Lower lobe of right lung (tissue), 2 donors: Measurements from ENCODE around the gene CA9. TPM values are rescaled to one million over a fixed set of nuclear protein-coding genes. Genes with fewer than 3 reads are reported as not detected.

Source experiments
- ATAC-seq, 2 donors: fragments of 200-7000 bp; cut with Tn5 transposase; one replicate each; pipeline ENCODE4 v1.9.1; 2020 to 2022; ENCODE audit warnings: mild to moderate bottlenecking in 2 of 2, moderate library complexity in 2 of 2
- DNase-seq: peaks from one replicate; pipeline ENCODE4 v3.0.0-alpha.2; 2020
- H3K27ac ChIP-seq: fragments of 200-600 bp; one replicate; pipeline ENCODE4 v1.8.0; 2022
- H3K27me3 ChIP-seq: fragments of 200-600 bp; one replicate; pipeline ENCODE4 v1.8.0; 2022; ENCODE audit warnings: low read depth
- H3K36me3 ChIP-seq: fragments of 200-600 bp; one replicate; pipeline ENCODE4 v1.8.0; 2022; ENCODE audit warnings: mild to moderate bottlenecking
- H3K4me1 ChIP-seq: fragments of 200-600 bp; one replicate; pipeline ENCODE4 v1.8.0; 2022
- H3K4me3 ChIP-seq: fragments of 200-600 bp; one replicate; pipeline ENCODE4 v1.8.0; 2022; ENCODE audit warnings: mild to moderate bottlenecking
- H3K9me3 ChIP-seq: fragments of 200-600 bp; one replicate; pipeline ENCODE4 v1.8.0; 2022
- intact Hi-C: fragments of 100-400 bp; cut with DNase I; formaldehyde crosslinking; loops from one replicate; pipeline ENCODE4 v1.11.0; 2022
- total RNA-seq: library from RNA; stranded (reverse); fragmentation: NEBNext Ultra II Directional; extraction: Animal tissue kit (Norgen Biotek cat#: 25700); gene quantifications from one replicate; pipeline ENCODE4 v1.2.1, GENCODE V29; 2021
- TF ChIP-seq, protein P1 (sequence below): fragments of 200-600 bp; IDR thresholded peaks from one replicate; pipeline ENCODE4 v1.8.0; 2022; ENCODE audit warnings: antibody characterized with exemption, mild to moderate bottlenecking
- donor health status: DM: no; HTN: yes; CAD: no; lungs with severe emphysema.

The CA9 gene
- total RNA-seq, 1 donor from 2014 or later = not detected

DNA sequence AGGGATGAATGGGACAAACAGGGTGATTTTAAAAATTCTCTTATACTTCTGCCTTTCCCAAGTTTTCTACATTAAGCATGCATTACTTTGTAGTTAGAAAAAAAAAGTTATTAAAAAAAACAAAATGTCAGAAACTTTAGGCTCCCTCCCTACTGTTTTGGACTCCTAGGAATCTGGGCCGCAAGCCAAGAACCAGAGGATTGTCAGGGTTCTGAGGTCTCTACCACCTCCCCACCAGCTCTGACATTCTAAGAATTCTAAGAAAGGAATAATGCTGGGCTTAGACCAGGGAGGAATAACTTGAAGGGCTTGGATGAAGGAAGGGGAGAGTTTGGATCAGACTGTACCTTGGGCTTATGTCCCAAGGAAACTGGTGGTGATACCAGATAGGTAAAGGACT lies 7.7 kb upstream of the CA9 start:
- peaks cover 8% of the 10 kb centered on the region for H3K36me3 ChIP-seq
- H3K4me3 ChIP-seq = no peak overlapping the region
- TF ChIP-seq, protein P1, sequence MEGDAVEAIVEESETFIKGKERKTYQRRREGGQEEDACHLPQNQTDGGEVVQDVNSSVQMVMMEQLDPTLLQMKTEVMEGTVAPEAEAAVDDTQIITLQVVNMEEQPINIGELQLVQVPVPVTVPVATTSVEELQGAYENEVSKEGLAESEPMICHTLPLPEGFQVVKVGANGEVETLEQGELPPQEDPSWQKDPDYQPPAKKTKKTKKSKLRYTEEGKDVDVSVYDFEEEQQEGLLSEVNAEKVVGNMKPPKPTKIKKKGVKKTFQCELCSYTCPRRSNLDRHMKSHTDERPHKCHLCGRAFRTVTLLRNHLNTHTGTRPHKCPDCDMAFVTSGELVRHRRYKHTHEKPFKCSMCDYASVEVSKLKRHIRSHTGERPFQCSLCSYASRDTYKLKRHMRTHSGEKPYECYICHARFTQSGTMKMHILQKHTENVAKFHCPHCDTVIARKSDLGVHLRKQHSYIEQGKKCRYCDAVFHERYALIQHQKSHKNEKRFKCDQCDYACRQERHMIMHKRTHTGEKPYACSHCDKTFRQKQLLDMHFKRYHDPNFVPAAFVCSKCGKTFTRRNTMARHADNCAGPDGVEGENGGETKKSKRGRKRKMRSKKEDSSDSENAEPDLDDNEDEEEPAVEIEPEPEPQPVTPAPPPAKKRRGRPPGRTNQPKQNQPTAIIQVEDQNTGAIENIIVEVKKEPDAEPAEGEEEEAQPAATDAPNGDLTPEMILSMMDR = no peak
- no peaks in the 10 kb centered on the region for H3K9me3 ChIP-seq
- no peak overlapping the region for H3K27ac ChIP-seq
- no peaks in the 10 kb centered on the region for H3K27me3 ChIP-seq
- peaks cover 21% of the 10 kb centered on the region for H3K4me1 ChIP-seq
- DNase-seq = no peak
- ATAC-seq = no peak
- intact Hi-C loops = no loop called here

DNA sequence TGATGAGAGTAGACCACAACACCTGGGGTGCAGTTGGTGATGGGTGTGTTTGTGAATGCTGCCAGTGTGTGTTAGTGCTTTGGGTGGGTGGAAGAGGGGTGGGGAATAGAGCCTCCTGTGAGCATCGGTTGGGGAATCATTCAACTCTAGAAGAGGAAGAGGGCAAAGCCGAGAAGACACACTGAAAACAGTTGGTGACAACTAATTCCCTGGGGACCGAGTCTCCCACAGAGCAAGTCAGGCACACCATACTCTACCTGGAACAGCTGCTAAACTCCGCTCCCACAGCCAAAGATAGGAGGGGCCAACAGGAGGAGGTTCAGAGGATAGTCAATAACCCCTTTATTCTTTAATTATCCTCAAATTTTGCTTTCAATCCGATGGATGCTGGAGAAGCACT lies 7.2 kb upstream of the CA9 start:
- H3K27ac ChIP-seq = no peak overlapping the region
- no peaks in the 10 kb centered on the region for H3K27me3 ChIP-seq
- DNase-seq = no peak
- H3K9me3 ChIP-seq = no peaks in the 10 kb centered on the region
- intact Hi-C loops = no loop called here
- no peak overlapping the region for H3K4me3 ChIP-seq
- H3K4me1 ChIP-seq = peaks cover 16% of the 10 kb centered on the region
- no peak for ATAC-seq
- TF ChIP-seq, protein P1 = no peak
- peaks cover 3% of the 10 kb centered on the region for H3K36me3 ChIP-seq

DNA sequence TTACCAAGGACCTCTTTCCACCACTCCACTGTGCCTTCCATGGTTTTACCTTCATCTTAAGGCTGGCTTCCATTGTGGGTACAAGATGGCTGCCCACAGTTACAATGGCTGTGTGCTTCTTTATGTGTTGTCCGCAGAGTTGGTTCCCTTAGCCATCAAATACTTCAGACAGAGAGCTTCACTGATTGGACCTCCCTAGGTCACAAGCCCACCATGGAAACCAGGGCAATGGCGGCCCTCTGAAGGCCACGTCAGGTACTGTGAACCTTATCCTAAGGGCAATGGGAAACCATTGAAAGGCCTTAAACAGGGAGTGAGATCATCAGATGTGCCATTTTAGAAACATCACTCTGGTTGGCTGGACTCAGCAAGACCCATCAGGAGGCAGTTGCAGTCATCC lies 5.8 kb upstream of the CA9 start:
- H3K4me1 ChIP-seq = peaks cover 16% of the 10 kb centered on the region
- H3K9me3 ChIP-seq = no peaks in the 10 kb centered on the region
- intact Hi-C loops = no loop called here
- TF ChIP-seq, protein P1 = no peak
- H3K36me3 ChIP-seq = no peaks in the 10 kb centered on the region
- H3K27ac ChIP-seq = no peak overlapping the region
- no peak overlapping the region for H3K4me3 ChIP-seq
- no peak for DNase-seq
- no peaks in the 10 kb centered on the region for H3K27me3 ChIP-seq
- ATAC-seq = no peak

DNA sequence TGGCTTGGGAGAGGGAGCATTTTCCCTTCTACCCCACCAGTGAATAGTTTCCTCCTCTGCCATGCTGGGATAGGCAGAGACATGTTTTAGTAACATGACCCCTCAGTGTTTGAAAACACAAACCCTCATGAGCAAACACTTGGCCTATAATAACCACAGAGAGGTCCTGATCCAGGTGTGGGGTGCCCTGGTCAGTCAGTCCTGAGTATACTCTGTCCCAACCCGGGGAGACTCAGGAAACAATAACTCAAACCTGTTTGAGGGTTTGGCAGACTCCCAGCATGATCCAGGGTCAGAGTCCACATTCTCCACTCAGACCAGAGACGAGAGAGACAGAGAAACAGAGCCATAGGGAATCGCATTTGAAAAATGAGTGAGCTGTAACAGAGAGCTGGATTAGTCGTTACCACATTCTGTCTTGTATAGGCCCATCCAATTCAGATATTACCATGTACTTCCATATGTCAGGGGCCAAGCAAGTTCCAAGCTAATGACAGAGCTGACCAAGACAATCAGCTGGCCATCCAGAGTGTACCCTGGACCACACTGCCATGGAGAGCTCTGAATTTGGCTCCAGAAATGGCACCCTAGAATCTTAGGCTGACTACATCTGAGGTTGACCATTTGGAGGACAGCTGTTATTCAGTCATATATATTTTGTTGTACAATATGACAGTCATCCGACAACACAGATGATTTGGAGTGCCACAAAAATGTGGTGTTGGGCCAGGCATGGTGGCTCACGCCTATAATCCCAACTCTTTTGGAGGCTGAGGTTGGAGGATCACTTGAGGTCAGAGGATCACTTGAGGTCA lies 4.2 kb upstream of the CA9 start:
- Histone ChIP-seq H3K27ac (no peak overlapping the region), H3K36me3 (no peaks in the 10 kb centered on the region), H3K4me3 (no peak overlapping the region), H3K27me3 (no peaks in the 10 kb centered on the region), H3K4me1 (peaks cover 16% of the 10 kb centered on the region), H3K9me3 (no peaks in the 10 kb centered on the region)
- DNase-seq (no peak), ATAC-seq (no peak)
- intact Hi-C loops = no loop called here
- TF ChIP-seq, protein P1 = no peak

DNA sequence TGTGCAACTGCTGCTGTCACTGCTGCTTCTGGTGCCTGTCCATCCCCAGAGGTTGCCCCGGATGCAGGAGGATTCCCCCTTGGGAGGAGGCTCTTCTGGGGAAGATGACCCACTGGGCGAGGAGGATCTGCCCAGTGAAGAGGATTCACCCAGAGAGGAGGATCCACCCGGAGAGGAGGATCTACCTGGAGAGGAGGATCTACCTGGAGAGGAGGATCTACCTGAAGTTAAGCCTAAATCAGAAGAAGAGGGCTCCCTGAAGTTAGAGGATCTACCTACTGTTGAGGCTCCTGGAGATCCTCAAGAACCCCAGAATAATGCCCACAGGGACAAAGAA lies 265 bp downstream of the CA9 start:
- no peak overlapping the region for H3K27ac ChIP-seq
- H3K36me3 ChIP-seq = no peaks in the 10 kb centered on the region
- peaks cover 10% of the 10 kb centered on the region for H3K4me1 ChIP-seq
- DNase-seq = no peak
- no peaks in the 10 kb centered on the region for H3K9me3 ChIP-seq
- H3K4me3 ChIP-seq = no peak overlapping the region
- TF ChIP-seq, protein P1 = no peak
- H3K27me3 ChIP-seq = peaks cover 3% of the 10 kb centered on the region
- no peak for ATAC-seq
- intact Hi-C loops = no loop called here
